Measurements from ENCODE around the gene RBM33. TPM values are rescaled to one million over a fixed set of nuclear protein-coding genes. Genes with fewer than 3 reads are reported as not detected.
A peak's percentile ranks its signal among the peaks of the same experiment; 100 is the strongest.

Gene RBM33
- total RNA-seq, 1 donor, result 23.7 TPM

DNA sequence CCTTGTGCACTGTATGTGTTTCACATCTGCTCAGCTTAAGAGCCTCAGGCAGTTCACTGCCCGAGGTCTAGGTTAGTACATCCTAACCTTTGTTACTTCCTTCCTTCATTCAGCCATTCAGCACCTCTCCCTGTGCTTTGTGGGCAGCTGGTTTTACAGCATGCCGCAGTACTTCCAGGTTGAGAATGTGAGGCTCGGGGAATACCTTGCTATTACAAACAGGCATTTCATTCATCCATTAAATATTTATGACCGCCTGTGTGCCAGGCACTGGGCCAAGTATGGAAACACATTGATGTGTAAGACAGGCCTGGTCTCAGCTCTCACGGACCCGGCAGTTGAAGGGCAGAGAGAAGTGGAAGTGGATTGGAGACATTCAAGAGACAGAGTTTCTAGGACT is 85.4 kb downstream of the RBM33 start:
- TF ChIP-seq, protein P1, sequence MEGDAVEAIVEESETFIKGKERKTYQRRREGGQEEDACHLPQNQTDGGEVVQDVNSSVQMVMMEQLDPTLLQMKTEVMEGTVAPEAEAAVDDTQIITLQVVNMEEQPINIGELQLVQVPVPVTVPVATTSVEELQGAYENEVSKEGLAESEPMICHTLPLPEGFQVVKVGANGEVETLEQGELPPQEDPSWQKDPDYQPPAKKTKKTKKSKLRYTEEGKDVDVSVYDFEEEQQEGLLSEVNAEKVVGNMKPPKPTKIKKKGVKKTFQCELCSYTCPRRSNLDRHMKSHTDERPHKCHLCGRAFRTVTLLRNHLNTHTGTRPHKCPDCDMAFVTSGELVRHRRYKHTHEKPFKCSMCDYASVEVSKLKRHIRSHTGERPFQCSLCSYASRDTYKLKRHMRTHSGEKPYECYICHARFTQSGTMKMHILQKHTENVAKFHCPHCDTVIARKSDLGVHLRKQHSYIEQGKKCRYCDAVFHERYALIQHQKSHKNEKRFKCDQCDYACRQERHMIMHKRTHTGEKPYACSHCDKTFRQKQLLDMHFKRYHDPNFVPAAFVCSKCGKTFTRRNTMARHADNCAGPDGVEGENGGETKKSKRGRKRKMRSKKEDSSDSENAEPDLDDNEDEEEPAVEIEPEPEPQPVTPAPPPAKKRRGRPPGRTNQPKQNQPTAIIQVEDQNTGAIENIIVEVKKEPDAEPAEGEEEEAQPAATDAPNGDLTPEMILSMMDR (IDR thresholded peaks at IDR 0.05; ENCODE audit: insufficient read depth, low read depth, low read length), result no peak
- peak; percentile 11 for DNase-seq (ENCODE audit: low read depth)
- no peak overlapping the region for H3K4me3 ChIP-seq (ENCODE audit: low read depth, low read length)

DNA sequence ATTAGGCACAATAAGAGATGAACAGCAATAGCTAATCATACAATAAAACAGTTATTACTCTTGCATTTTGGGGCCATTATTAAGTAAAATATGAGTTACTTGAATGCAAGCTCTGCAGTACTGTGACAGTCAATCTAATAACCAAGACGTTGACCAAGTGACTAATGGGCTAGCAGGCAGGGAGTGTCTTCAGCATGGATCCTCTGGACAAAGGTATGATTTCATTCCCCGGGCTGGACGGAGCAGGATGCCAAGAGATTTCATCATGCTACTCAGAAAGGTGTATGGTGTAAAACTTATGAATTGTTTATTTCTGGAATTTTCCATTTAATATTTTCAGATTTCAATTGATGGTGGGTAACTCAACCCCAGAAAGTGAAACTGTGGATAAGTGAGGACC is 86.9 kb downstream of the RBM33 start:
- TF ChIP-seq, protein P1 (IDR thresholded peaks at IDR 0.05; ENCODE audit: insufficient read depth, low read depth, low read length), result no peak
- peak; percentile 5 for DNase-seq (ENCODE audit: low read depth)

DNA sequence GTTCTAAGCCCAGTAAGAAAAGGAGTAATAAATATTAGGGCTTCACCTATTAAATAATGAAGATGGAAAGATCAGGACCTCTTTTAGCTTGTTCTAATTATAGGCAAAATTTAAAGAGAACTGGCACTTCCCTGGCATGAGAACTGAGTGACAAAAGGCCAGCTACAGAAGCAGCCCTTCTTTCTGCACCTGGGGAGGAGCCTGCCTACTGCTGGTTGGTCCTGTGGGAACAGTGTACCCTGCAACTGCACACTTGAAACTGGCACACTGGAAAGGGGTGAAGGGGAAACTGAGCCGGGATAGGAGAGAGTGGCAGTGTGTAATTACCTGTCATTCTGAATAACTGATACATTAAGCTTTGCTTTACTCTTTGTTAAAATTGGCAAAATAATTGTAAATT is 87.4 kb downstream of the RBM33 start:
- DNase-seq (ENCODE audit: low read depth), result no peak
- TF ChIP-seq, protein P1 (IDR thresholded peaks at IDR 0.05; ENCODE audit: insufficient read depth, low read depth, low read length), result no peak
- no peak overlapping the region for H3K4me3 ChIP-seq (ENCODE audit: low read depth, low read length)

More for the DNA sequence above, 86.9 kb downstream of the RBM33 start:
- H3K4me3 ChIP-seq (ENCODE audit: low read depth, low read length), result no peak overlapping the region

DNA sequence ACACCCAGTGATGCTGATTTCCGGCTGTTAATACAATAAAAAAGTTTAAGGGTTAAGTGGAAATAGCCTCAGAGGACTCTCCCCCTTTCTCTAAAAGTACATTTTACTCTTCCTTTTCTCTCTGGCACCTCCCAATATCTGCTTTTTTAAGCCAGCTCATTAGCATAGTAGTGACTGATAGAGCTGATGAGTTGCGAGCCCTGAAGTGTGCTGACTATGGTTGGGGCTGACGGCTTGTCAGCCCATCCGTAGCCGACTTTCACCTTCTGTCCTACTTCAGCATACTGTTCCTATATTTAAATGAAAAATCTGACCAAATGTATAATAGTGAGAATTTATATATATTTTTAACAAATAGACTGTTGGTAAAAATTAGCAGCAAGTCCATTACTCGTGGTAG is 87.8 kb downstream of the RBM33 start:
- TF ChIP-seq, protein P1 (IDR thresholded peaks at IDR 0.05; ENCODE audit: insufficient read depth, low read depth, low read length), result no peak

DNA sequence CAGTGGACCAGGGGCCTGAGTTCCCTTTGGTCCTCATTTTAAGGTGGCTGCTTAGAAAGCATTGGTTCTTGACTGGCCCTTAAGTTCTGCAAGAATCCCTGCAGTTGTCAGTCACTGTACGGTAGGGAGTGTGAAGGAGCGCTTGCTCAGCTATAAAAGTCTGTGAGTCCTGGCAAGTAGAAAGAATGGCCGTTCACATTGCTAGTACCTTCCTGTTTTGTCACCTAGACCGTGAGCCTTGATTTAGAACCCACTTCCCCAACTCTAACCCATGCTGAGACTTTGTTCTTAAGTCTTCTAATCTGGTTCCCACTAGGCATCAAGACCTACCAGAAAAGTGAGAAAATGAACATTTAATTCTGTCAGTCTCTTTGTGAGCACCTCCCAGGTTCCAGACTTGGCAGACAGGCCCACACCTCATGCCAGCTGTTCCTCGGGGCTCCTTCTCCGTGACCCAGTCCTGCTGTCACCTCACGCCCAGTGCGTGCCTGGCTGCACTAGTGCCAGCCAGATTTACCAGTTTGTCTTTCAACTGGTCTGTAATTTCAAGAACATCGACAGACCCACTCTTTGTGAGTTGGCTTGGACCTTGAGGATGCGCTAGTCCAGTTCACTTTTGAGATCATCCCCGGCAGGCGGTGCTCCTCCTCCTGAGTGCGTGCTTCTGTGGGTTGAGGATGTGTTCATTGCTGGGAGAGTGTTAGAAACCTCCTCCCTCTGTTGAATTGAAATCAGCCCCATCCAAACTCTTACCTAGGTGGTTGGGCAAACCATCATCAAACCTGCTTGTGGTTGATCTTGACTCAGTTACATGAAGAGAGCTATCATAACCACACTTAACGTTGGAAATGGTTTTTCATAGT is 89.4 kb downstream of the RBM33 start:
- H3K4me3 ChIP-seq (ENCODE audit: low read depth, low read length), result no peak overlapping the region
- DNase-seq (ENCODE audit: low read depth), result no peak
- TF ChIP-seq, protein P1 (IDR thresholded peaks at IDR 0.05; ENCODE audit: insufficient read depth, low read depth, low read length), result no peak

More for the DNA sequence above, 87.8 kb downstream of the RBM33 start:
- H3K4me3 ChIP-seq (ENCODE audit: low read depth, low read length), result no peak overlapping the region
- no peak for DNase-seq (ENCODE audit: low read depth)

DNA sequence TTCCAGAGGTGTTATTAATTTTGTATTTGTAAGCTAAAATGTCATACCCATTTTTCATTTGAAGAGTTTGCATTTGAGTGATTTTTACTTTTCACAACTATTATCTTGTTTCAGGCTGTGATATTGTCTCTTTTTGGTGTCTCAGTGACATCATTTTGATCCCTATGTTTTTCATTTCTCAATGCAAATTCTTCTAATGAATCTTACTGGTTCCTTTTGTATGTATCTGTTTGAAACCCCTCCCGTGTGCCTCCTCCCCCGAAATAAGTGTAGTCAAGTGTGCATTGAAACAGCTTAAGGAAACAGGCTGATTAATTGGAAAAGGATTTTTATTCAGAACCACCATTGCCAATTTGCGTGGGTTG is 90.0 kb downstream of the RBM33 start:
- DNase-seq (ENCODE audit: low read depth), result no peak
- H3K4me3 ChIP-seq (ENCODE audit: low read depth, low read length), result no peak overlapping the region
- TF ChIP-seq, protein P1 (IDR thresholded peaks at IDR 0.05; ENCODE audit: insufficient read depth, low read depth, low read length), result no peak

Measured in fibroblast of villous mesenchyme (primary cell).